ENCODE data around the gene CEP128.

The CEP128 gene

GRCh38 chr14:80663541-80663940 is 278.0 kb downstream of the CEP128 start:
- H3K27ac Mint-ChIP-seq (ENCODE audit: low read depth) = no peak overlapping the region
- no peaks in the 10 kb centered on the region for H3K36me3 Mint-ChIP-seq (ENCODE audit: insufficient read depth)
- peaks cover 8% of the 10 kb centered on the region for H3K9me3 Mint-ChIP-seq
- DNase-seq (ENCODE audit: low spot score in 2 of 2) (no peak), ATAC-seq (replicated peaks; ENCODE audit: extremely low read depth, poor library complexity, severe bottlenecking) (no peak)
- H3K4me1 Mint-ChIP-seq = peaks cover 5% of the 10 kb centered on the region
- no peak overlapping the region for H3K4me3 Mint-ChIP-seq
- H3K27me3 Mint-ChIP-seq = no peaks in the 10 kb centered on the region

DNA sequence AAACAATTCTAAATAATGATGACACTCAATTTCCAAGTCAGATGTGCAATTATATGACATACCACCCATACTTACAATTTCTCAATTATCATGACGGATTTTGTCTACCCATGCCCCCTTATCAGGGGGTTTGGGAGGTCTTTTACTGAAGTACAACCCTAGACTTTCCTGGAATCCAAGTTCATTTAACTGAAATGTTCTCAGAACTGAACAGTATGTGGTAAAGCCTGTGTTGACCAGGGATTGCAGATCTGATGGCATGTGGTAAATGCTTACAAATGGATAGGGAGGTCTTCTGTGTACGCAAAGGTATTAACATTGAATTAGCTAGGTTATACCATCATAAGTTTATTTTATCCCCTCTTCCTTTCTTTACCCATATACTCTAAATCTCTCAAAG is 281.8 kb downstream of the CEP128 start:
- H3K27ac Mint-ChIP-seq (ENCODE audit: low read depth) = no peak overlapping the region
- ATAC-seq (replicated peaks; ENCODE audit: extremely low read depth, poor library complexity, severe bottlenecking) = no peak

GRCh38 chr14:80658733-80659132 is 282.8 kb downstream of the CEP128 start:
- ATAC-seq (replicated peaks; ENCODE audit: extremely low read depth, poor library complexity, severe bottlenecking) (no peak), DNase-seq (ENCODE audit: low spot score in 2 of 2) (no peak)
- Mint-ChIP-seq H3K27ac (ENCODE audit: low read depth) (no peak overlapping the region), H3K9me3 (peaks cover 6% of the 10 kb centered on the region), H3K36me3 (ENCODE audit: insufficient read depth) (no peaks in the 10 kb centered on the region), H3K4me3 (no peak overlapping the region), H3K4me1 (no peaks in the 10 kb centered on the region), H3K27me3 (no peaks in the 10 kb centered on the region)

More for the DNA sequence above, 281.8 kb downstream of the CEP128 start:
- peaks cover 5% of the 10 kb centered on the region for H3K9me3 Mint-ChIP-seq
- no peaks in the 10 kb centered on the region for H3K27me3 Mint-ChIP-seq
- no peak overlapping the region for H3K4me3 Mint-ChIP-seq
- H3K4me1 Mint-ChIP-seq = no peaks in the 10 kb centered on the region
- no peaks in the 10 kb centered on the region for H3K36me3 Mint-ChIP-seq (ENCODE audit: insufficient read depth)
- no peak for DNase-seq (ENCODE audit: low spot score in 2 of 2)

DNA sequence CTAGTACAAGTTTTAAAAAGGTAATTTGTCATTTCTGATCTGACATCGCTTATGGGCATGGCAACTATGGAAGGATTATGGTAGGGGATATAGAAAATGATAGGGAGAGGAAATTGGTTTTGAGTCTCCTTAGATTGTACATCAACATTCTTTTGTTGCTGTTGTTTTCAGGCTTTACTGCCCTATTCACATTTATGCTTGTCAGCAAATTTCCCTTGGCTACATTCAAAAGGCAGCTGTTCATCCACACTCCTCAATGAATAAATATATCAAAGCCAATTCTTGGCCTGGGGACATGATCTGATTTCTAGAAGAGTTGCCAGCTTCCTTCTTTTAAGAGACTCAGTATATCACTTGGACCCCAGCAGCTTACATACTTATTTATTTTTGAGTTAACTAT is 283.4 kb downstream of the CEP128 start:
- peaks cover 6% of the 10 kb centered on the region for H3K9me3 Mint-ChIP-seq
- no peaks in the 10 kb centered on the region for H3K27me3 Mint-ChIP-seq
- ATAC-seq (replicated peaks; ENCODE audit: extremely low read depth, poor library complexity, severe bottlenecking) (no peak), DNase-seq (ENCODE audit: low spot score in 2 of 2) (no peak)
- no peak overlapping the region for H3K4me3 Mint-ChIP-seq
- H3K4me1 Mint-ChIP-seq = no peaks in the 10 kb centered on the region
- no peaks in the 10 kb centered on the region for H3K36me3 Mint-ChIP-seq (ENCODE audit: insufficient read depth)
- H3K27ac Mint-ChIP-seq (ENCODE audit: low read depth) = no peak overlapping the region

DNA sequence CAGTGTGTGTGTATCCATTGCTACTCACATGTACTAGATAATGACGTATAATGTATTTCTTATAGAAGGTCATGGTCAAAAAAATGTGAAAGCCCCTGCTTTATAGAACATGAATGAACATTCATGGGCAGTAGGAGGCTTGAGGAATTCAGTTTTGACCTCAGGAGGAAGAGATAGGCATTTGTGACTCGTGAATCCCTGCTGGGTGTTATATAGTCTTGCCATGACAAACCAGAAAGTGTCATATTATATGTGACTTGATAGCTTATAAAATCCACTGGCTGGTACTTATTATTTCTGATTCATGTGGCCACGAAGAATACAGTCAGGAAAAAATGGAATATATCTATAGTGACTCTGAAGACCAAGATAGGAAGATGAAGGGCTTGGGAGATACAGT is 287.6 kb downstream of the CEP128 start:
- ATAC-seq (replicated peaks; ENCODE audit: extremely low read depth, poor library complexity, severe bottlenecking) (no peak), DNase-seq (ENCODE audit: low spot score in 2 of 2) (no peak)
- Mint-ChIP-seq H3K4me3 (no peak overlapping the region), H3K27ac (ENCODE audit: low read depth) (no peak overlapping the region), H3K27me3 (no peaks in the 10 kb centered on the region), H3K4me1 (no peaks in the 10 kb centered on the region), H3K9me3 (peaks cover 20% of the 10 kb centered on the region), H3K36me3 (ENCODE audit: insufficient read depth) (no peaks in the 10 kb centered on the region)

DNA sequence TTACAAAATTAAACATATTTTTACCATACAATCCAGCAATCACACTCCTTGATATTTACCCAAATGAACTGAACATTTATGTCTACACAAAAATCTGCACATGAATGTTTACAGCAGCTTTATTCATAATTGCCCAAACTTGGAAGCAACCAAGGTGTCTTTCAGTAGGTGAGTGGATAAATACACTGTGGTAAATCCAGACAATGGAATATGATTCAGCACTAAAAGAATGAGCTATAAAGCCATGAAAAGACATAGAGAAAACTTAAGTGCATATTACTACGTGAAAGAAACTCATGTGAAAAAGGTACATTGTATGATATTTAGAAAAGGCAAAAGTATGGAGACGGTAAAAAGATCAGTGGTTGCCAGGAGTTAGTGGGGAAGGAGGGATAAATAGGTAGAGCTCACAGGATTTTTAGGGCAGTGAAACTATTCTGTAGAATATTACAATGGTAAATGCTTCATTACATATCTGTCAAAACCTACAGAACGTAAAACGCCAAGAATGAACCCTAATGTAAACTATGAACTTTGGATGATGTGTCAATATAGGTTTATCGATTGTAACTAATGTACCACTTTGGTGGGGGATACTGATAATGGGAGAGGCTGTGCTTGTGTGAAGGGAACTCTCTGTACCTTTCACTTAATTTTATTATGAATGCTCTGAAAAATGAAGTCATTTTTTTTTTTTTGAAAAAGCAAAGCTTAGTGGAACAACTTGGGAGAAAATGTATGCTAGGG is 295.7 kb downstream of the CEP128 start:
- ATAC-seq (replicated peaks; ENCODE audit: extremely low read depth, poor library complexity, severe bottlenecking) (no peak), DNase-seq (ENCODE audit: low spot score in 2 of 2) (no peak)
- Mint-ChIP-seq H3K9me3 (no peaks in the 10 kb centered on the region), H3K36me3 (ENCODE audit: insufficient read depth) (peaks cover 1% of the 10 kb centered on the region), H3K4me3 (no peak overlapping the region), H3K27me3 (no peaks in the 10 kb centered on the region), H3K27ac (ENCODE audit: low read depth) (no peak overlapping the region), H3K4me1 (no peaks in the 10 kb centered on the region)

DNA sequence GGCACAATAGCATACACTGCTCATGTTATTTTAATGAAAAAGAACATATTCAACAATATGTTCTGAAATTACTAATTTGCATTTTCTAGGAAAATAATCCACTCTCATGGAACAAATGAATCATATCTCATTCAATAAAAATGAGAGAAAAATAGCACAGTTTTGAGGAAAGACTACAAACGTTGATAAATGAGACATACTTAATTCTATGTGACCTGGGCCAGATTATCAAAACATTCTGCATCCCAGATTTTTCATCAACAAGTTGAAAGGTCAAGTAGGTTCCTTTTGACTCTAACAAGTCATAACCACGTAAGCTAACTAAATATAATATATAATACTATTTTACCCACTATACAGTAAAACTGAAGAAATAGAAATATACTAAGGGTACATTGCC is 296.7 kb downstream of the CEP128 start:
- Mint-ChIP-seq H3K9me3 (no peaks in the 10 kb centered on the region), H3K4me1 (no peaks in the 10 kb centered on the region), H3K4me3 (no peak overlapping the region), H3K36me3 (ENCODE audit: insufficient read depth) (peaks cover 1% of the 10 kb centered on the region), H3K27ac (ENCODE audit: low read depth) (no peak overlapping the region), H3K27me3 (no peaks in the 10 kb centered on the region)
- no peak for ATAC-seq (replicated peaks; ENCODE audit: extremely low read depth, poor library complexity, severe bottlenecking)
- DNase-seq (ENCODE audit: low spot score in 2 of 2) = no peak

DNA sequence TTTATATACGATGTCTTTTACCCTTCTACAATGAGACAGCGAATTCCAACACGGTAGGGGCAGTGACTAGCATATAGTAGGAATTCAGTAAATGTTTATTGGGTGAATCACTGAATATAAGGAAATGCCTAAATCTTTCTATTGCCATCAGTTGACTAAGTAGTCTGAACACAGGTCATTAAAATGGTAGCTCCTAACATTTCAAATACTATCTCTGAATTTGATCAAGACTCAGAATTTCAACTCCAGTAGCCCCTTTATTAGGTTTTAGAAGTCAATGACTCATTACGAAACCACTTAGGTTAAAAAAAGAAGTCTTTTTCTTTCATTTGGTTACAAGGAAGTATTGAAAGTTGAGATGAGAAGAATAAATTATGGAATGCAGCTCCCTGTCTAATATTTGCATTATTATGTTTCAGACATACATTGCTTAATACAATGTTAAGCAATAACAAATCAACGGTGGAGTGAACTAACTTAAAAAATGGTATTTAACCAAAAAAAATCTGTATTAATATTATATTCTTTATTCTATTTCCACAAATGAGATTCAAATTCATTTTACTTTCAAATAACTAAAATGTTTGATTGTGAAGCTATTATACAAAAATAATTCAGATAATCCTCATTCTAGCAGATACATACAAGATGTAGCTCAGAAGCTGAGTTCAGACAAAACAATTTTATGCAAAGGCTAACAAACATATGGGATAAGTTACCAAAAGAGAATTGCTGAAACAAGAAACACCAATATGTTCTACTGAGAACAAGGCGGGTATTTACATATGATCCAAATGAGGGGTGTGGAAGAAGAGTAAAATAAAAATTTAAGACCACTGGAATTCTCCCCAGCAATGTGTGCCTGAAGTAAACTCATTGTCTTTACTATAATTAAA is 302.7 kb downstream of the CEP128 start:
- H3K27ac Mint-ChIP-seq (ENCODE audit: low read depth) = no peak overlapping the region
- ATAC-seq (replicated peaks; ENCODE audit: extremely low read depth, poor library complexity, severe bottlenecking) (no peak), DNase-seq (ENCODE audit: low spot score in 2 of 2) (no peak)
- H3K4me3 Mint-ChIP-seq = no peak overlapping the region
- no peaks in the 10 kb centered on the region for H3K27me3 Mint-ChIP-seq
- H3K4me1 Mint-ChIP-seq = no peaks in the 10 kb centered on the region
- H3K9me3 Mint-ChIP-seq = no peaks in the 10 kb centered on the region
- no peaks in the 10 kb centered on the region for H3K36me3 Mint-ChIP-seq (ENCODE audit: insufficient read depth)

DNA sequence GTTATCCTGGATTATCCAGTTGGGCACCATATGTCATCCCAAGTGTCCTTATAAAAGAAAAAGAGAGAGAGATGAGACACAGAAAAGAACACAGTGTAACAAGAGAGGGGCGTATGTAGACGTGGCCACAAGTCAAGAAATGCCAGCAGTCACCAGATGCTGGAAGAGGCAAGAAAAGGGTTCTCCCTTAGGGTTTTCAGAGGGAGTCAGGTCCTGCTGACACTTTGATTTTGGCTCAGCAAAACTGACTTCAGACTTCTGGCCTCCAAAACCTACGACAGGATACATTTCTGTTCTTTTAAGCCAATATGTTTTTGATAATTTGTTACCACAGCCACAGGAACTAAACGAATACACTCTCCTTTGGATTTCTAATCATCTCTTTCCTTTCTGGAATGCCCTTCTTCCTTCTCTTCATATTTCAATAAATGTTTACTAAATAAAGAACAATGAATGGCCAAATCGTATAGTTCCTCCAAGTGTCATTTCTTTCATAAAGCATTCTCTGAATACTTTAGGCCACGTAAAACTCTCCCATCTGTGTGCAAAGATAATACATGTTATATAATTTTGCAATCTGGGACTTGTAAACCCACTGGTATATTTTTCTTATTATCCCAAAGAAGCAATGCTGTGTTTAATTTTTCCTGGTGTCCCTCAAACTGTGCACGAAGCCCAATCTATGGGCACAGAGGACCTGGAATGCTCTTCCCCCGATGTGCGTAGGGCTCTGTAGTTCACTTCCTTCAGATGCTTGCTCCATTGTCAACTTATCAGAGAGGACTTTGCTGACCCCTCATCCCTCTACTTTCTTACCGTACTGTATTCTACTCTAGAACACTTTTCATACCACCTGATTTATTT is 303.6 kb downstream of the CEP128 start:
- DNase-seq (ENCODE audit: low spot score in 2 of 2) (no peak), ATAC-seq (replicated peaks; ENCODE audit: extremely low read depth, poor library complexity, severe bottlenecking) (no peak)
- no peak overlapping the region for H3K4me3 Mint-ChIP-seq
- no peaks in the 10 kb centered on the region for H3K9me3 Mint-ChIP-seq
- no peaks in the 10 kb centered on the region for H3K4me1 Mint-ChIP-seq
- no peaks in the 10 kb centered on the region for H3K36me3 Mint-ChIP-seq (ENCODE audit: insufficient read depth)
- H3K27me3 Mint-ChIP-seq = no peaks in the 10 kb centered on the region
- no peak overlapping the region for H3K27ac Mint-ChIP-seq (ENCODE audit: low read depth)

DNA sequence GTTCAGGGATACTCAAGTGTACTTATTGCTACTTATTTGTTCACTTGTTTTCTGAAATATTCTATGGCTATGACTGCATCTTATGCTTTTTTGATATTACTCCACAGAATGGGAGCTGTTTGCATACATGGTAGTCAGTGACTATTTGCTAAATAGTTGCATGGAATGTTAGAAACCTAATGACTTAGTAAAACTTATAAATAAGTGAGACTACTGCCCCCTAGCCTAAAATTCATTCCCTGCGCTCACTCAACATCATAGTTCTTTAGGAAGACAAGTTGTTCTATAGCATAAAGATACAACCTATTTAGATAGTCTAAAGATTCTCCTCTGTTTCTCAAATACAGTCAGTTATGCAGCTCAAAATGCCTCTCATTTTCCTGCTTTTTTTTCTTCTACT is 305.5 kb downstream of the CEP128 start:
- no peak for ATAC-seq (replicated peaks; ENCODE audit: extremely low read depth, poor library complexity, severe bottlenecking)

GRCh38 chr14:80634106-80634758 is 307.3 kb downstream of the CEP128 start:
- DNase-seq (ENCODE audit: low spot score in 2 of 2) = no peak
- H3K9me3 Mint-ChIP-seq = no peaks in the 10 kb centered on the region
- no peak for ATAC-seq (replicated peaks; ENCODE audit: extremely low read depth, poor library complexity, severe bottlenecking)
- no peaks in the 10 kb centered on the region for H3K4me1 Mint-ChIP-seq
- H3K36me3 Mint-ChIP-seq (ENCODE audit: insufficient read depth) = no peaks in the 10 kb centered on the region
- H3K27me3 Mint-ChIP-seq = no peaks in the 10 kb centered on the region
- no peak overlapping the region for H3K4me3 Mint-ChIP-seq
- no peak overlapping the region for H3K27ac Mint-ChIP-seq (ENCODE audit: low read depth)

More for the DNA sequence above, 305.5 kb downstream of the CEP128 start:
- Mint-ChIP-seq H3K36me3 (ENCODE audit: insufficient read depth) (no peaks in the 10 kb centered on the region), H3K4me3 (no peak overlapping the region), H3K27ac (ENCODE audit: low read depth) (no peak overlapping the region), H3K27me3 (no peaks in the 10 kb centered on the region), H3K4me1 (no peaks in the 10 kb centered on the region), H3K9me3 (no peaks in the 10 kb centered on the region)
- no peak for DNase-seq (ENCODE audit: low spot score in 2 of 2)

GRCh38 chr14:80629606-80630005 is 311.9 kb downstream of the CEP128 start:
- Mint-ChIP-seq H3K27me3 (no peaks in the 10 kb centered on the region), H3K27ac (ENCODE audit: low read depth) (no peak overlapping the region)
- DNase-seq (ENCODE audit: low spot score in 2 of 2) = no peak

More at GRCh38 chr14:80629606-80630005, 311.9 kb downstream of the CEP128 start:
- H3K4me1 Mint-ChIP-seq = no peaks in the 10 kb centered on the region
- H3K9me3 Mint-ChIP-seq = peaks cover 5% of the 10 kb centered on the region
- H3K4me3 Mint-ChIP-seq = no peak overlapping the region
- H3K36me3 Mint-ChIP-seq (ENCODE audit: insufficient read depth) = no peaks in the 10 kb centered on the region
- ATAC-seq (replicated peaks; ENCODE audit: extremely low read depth, poor library complexity, severe bottlenecking) = no peak
